ENCODE results near the gene WDR27.

DNA sequence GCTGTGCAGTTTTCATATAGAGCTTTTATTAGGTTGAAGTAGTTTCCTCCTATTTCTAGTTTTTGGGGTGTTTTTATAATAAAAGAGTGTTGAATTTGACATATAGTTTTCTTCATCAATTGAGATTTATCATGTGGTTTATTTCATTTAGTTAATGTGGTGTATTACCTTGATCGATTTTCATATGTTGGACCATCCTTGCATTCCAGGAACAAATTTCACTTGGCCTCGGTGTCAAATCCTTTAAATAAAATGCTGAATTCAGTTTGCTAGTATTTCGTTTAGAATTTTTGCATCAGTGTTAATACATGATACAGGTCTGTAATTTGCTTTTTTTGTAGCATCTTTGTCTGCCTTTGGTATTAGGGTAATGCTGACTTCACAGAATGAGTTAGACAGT, 43.6 kb upstream of the WDR27 start:
- TF ChIP-seq, protein P1, sequence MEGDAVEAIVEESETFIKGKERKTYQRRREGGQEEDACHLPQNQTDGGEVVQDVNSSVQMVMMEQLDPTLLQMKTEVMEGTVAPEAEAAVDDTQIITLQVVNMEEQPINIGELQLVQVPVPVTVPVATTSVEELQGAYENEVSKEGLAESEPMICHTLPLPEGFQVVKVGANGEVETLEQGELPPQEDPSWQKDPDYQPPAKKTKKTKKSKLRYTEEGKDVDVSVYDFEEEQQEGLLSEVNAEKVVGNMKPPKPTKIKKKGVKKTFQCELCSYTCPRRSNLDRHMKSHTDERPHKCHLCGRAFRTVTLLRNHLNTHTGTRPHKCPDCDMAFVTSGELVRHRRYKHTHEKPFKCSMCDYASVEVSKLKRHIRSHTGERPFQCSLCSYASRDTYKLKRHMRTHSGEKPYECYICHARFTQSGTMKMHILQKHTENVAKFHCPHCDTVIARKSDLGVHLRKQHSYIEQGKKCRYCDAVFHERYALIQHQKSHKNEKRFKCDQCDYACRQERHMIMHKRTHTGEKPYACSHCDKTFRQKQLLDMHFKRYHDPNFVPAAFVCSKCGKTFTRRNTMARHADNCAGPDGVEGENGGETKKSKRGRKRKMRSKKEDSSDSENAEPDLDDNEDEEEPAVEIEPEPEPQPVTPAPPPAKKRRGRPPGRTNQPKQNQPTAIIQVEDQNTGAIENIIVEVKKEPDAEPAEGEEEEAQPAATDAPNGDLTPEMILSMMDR (conservative IDR thresholded peaks at IDR 0.05; ENCODE audit: low read length) = no peak
- no peak for TF ChIP-seq EZH2phosphoT487 (IDR thresholded peaks at IDR 0.05; ENCODE audit: borderline replicate concordance)

All from Loucy (cell line).